Spleen (tissue), 11 donors: ENCODE results near the gene RRP12. TPM values are rescaled to one million over a fixed set of nuclear protein-coding genes. Genes with fewer than 3 reads are reported as not detected.

Source experiments
- DNase-seq: peaks from one replicate; pipeline ENCODE4 v3.0.0-alpha.2; 2020
- H3K27ac ChIP-seq, 8 donors: fragments of 200-600 bp; sonication (generic) in 7 of 8; 1 replicate in 4 of 8; 2 replicates in 4 of 8; pipeline versions ENCODE4 v1.5.0 to v1.8.0; 2016 to 2021; ENCODE audit warnings: inconsistent platforms in 4 of 8, mild to moderate bottlenecking in 4 of 8, moderate library complexity in 1 of 8
- H3K27me3 ChIP-seq, 7 donors: fragments of 200-600 bp; sonication (generic) in 6 of 7; replicated peaks in 1 of 7; 1 replicate in 4 of 7; 2 replicates in 3 of 7; pipeline versions ENCODE4 v1.5.0 to v1.8.0; 2016 to 2021; ENCODE audit warnings: inconsistent platforms in 3 of 7, mild to moderate bottlenecking in 1 of 7
- H3K36me3 ChIP-seq, 6 donors: fragments of 200-600 bp; sonication (generic) in 5 of 6; 1 replicate in 4 of 6; 2 replicates in 2 of 6; pipeline versions ENCODE4 v1.5.0 to v1.8.0; 2016 to 2021; ENCODE audit warnings: inconsistent platforms in 2 of 6
- H3K4me1 ChIP-seq, 6 donors: fragments of 200-600 bp; sonication (generic) in 5 of 6; 1 replicate in 3 of 6; 2 replicates in 3 of 6; pipeline versions ENCODE4 v1.5.0 to v1.8.0; 2016 to 2021; ENCODE audit warnings: inconsistent platforms in 3 of 6
- H3K4me3 ChIP-seq, 8 donors: fragments of 200-600 bp; sonication (generic) in 7 of 8; 1 replicate in 4 of 8; 2 replicates in 4 of 8; pipeline versions ENCODE4 v1.5.0 to v1.8.0; 2016 to 2021; ENCODE audit warnings: inconsistent platforms in 4 of 8, mild to moderate bottlenecking in 4 of 8, moderate library complexity in 2 of 8
- H3K9me3 ChIP-seq, 8 donors: fragments of 200-600 bp; sonication (generic) in 7 of 8; 1 replicate in 4 of 8; 2 replicates in 4 of 8; pipeline versions ENCODE4 v1.5.0 to v1.8.0; 2016 to 2021; ENCODE audit warnings: inconsistent platforms in 4 of 8
- POLR2A ChIP-seq, 3 donors: fragments of 450-650 bp; IDR thresholded peaks; one replicate each; pipeline ENCODE4 v1.5.1; 2017; ENCODE audit warnings: antibody characterized with exemption in 3 of 3, mild to moderate bottlenecking in 1 of 3
- POLR2AphosphoS5 ChIP-seq, 3 donors: sonication (generic); formaldehyde crosslinking; IDR thresholded peaks; one replicate each; pipeline ENCODE4 v1.5.1; 2017; ENCODE audit warnings: antibody characterized with exemption in 3 of 3
- WGBS, 5 donors: extraction: QIAGEN DNeasy Blood & Tissue Kit in 3 of 5; methylation state at CpG; one replicate each; pipeline versions ENCODE4 v1.1.5 to v1.1.7; 2013 to 2018; 5-methylcytosine and 5-hydroxymethylcytosine counted together
- intact Hi-C: fragments of 100-400 bp; cut with DNase I; formaldehyde crosslinking; loops from one replicate; pipeline ENCODE4 v1.15.0; 2023; ENCODE audit warnings: low total_unique reads
- polyA plus RNA-seq, 3 donors: library from polyadenylated mRNA; stranded (reverse); fragments of 200-250 nt; gene quantifications; one replicate each; pipeline ENCODE4 v1.2.1, GENCODE V29; 2013
- total RNA-seq, 7 donors: library from RNA; depleted of rRNA in 3 of 7; stranded (reverse); fragments of >200 nt in 3 of 7; fragmentation: NEBNext Ultra II Directional in 4 of 7; extraction: Animal tissue kit (Norgen Biotek cat#: 25700) in 4 of 7; gene quantifications; one replicate each; pipeline versions ENCODE4 v1.1.0 to v1.2.1, GENCODE V29; 2016 to 2021
- TF ChIP-seq, protein P1 (sequence below), 11 experiments: fragments of 200-600 bp in 7 of 11; fragments of 450-650 bp in 4 of 11; sonication (generic) in 4 of 11; IDR thresholded peaks in 8 of 11; conservative IDR thresholded peaks in 3 of 11; 1 replicate in 7 of 11; 2 replicates in 4 of 11; pipeline versions ENCODE4 v1.4.0 to v1.8.0; 2016 to 2021; ENCODE audit warnings: antibody characterized with exemption in 11 of 11, inconsistent platforms in 4 of 11, mild to moderate bottlenecking in 1 of 11
- donor health status: healthy with polysubstance abuse.
- donor health status: DM: no; HTN: no; CAD: no; lungs with moderate emphysema.
- donor health status: DM: no; HTN: no; CAD: no.
- donor health status: Bipolar disorder and iron deficiency.
- donor health status: healthy.
- donor health status: DM: no; HTN: no; CAD: no.
- donor health status: DM: yes; HTN: yes; CAD: no.

Gene RRP12
- total and polyA plus RNA-seq, 10 donors = 12.3 to 51.4 (median 24.9) TPM

GRCh38 chr10:97356318-97356914 is 44.7 kb downstream of the RRP12 start:
- H3K36me3 ChIP-seq = peaks cover 0 to 59% (median 29%) of the 10 kb centered on the region in 6 donors
- peak; percentile 73 for DNase-seq
- intact Hi-C loops = no loop called here
- TF ChIP-seq, protein P1, sequence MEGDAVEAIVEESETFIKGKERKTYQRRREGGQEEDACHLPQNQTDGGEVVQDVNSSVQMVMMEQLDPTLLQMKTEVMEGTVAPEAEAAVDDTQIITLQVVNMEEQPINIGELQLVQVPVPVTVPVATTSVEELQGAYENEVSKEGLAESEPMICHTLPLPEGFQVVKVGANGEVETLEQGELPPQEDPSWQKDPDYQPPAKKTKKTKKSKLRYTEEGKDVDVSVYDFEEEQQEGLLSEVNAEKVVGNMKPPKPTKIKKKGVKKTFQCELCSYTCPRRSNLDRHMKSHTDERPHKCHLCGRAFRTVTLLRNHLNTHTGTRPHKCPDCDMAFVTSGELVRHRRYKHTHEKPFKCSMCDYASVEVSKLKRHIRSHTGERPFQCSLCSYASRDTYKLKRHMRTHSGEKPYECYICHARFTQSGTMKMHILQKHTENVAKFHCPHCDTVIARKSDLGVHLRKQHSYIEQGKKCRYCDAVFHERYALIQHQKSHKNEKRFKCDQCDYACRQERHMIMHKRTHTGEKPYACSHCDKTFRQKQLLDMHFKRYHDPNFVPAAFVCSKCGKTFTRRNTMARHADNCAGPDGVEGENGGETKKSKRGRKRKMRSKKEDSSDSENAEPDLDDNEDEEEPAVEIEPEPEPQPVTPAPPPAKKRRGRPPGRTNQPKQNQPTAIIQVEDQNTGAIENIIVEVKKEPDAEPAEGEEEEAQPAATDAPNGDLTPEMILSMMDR (IDR thresholded peaks at IDR 0.05 in 8 of 11, conservative IDR thresholded peaks at IDR 0.05 in 3 of 11) = no peak
- peak in 1 of 3 donors; percentile 16 for TF ChIP-seq POLR2AphosphoS5 (IDR thresholded peaks at IDR 0.05)
- H3K27ac ChIP-seq = peak overlapping the region in 7 of 8 donors; percentile 73 to 91 (median 79)
- peaks cover 10 to 55% (median 27%) of the 10 kb centered on the region in 6 donors for H3K4me1 ChIP-seq
- 61 to 70% (median 65%) methylated on average over 6 of the region's 6 CpGs for WGBS, 5 donors
- H3K27me3 ChIP-seq = no peaks in the 10 kb centered on the region
- peak overlapping the region in 1 of 8 donors; percentile 52 for H3K4me3 ChIP-seq
- H3K9me3 ChIP-seq = no peaks in the 10 kb centered on the region

DNA sequence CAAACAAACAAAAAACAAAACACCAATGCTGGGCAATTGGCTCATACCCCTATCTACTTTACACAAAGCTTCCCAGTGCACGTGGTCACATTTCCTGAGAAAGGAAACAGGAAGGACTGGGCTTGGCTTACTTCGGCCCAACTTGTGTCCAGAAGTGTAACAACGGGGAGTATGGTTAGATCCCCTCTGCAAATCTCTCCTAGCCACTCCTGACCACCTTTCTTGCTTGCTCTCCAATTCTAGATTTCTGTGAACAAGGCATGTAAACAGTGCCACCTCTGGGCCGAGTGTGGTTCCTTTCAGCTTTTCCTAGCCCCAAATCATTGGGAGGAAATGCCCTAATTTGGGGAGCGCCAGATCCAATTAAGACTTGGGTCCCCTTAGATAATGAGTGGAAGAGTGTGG is 45.6 kb downstream of the RRP12 start:
- H3K27me3 ChIP-seq = no peaks in the 10 kb centered on the region
- TF ChIP-seq POLR2AphosphoS5 (IDR thresholded peaks at IDR 0.05) = peak in 1 of 3 donors; percentile 71
- TF ChIP-seq POLR2A (IDR thresholded peaks at IDR 0.05) = no peak
- TF ChIP-seq, protein P1 (IDR thresholded peaks at IDR 0.05 in 8 of 11, conservative IDR thresholded peaks at IDR 0.05 in 3 of 11) = peak in 8 of 11 experiments; percentile 20 to 58 (median 46)
- intact Hi-C loops = no loop called here
- peak overlapping the region in 1 of 8 donors; percentile 52 for H3K4me3 ChIP-seq
- no peak for DNase-seq
- peaks cover 10 to 51% (median 27%) of the 10 kb centered on the region in 6 donors for H3K4me1 ChIP-seq
- WGBS, 5 donors = 33 to 47% (median 37%) methylated on average over 5 of the region's 5 CpGs
- H3K9me3 ChIP-seq = no peaks in the 10 kb centered on the region
- H3K27ac ChIP-seq = peak overlapping the region in 7 of 8 donors; percentile 73 to 91 (median 79)
- H3K36me3 ChIP-seq = peaks cover 0 to 54% (median 28%) of the 10 kb centered on the region in 6 donors

- intact Hi-C loops = no loop called here
- TF ChIP-seq POLR2AphosphoS5 (IDR thresholded peaks at IDR 0.05) = peak in 1 of 3 donors; percentile 78
- TF ChIP-seq, protein P1 (IDR thresholded peaks at IDR 0.05 in 8 of 11, conservative IDR thresholded peaks at IDR 0.05 in 3 of 11) = no peak
- Histone ChIP-seq H3K27ac (peak overlapping the region in 7 of 8 donors; percentile 73 to 91 (median 79)), H3K27me3 (no peaks in the 10 kb centered on the region), H3K9me3 (no peaks in the 10 kb centered on the region), H3K4me1 (peaks cover 10 to 51% (median 27%) of the 10 kb centered on the region in 6 donors), H3K4me3 (peak overlapping the region in 1 of 8 donors; percentile 52), H3K36me3 (peaks cover 0 to 52% (median 20%) of the 10 kb centered on the region in 6 donors)
- DNase-seq = peak; percentile 84
- 39 to 85% (median 55%) methylated on average over 4 of the region's 4 CpGs for WGBS, 5 donors
These were observed 47.2 kb downstream of the RRP12 start for GRCh38 chr10:97353945-97354344.

DNA sequence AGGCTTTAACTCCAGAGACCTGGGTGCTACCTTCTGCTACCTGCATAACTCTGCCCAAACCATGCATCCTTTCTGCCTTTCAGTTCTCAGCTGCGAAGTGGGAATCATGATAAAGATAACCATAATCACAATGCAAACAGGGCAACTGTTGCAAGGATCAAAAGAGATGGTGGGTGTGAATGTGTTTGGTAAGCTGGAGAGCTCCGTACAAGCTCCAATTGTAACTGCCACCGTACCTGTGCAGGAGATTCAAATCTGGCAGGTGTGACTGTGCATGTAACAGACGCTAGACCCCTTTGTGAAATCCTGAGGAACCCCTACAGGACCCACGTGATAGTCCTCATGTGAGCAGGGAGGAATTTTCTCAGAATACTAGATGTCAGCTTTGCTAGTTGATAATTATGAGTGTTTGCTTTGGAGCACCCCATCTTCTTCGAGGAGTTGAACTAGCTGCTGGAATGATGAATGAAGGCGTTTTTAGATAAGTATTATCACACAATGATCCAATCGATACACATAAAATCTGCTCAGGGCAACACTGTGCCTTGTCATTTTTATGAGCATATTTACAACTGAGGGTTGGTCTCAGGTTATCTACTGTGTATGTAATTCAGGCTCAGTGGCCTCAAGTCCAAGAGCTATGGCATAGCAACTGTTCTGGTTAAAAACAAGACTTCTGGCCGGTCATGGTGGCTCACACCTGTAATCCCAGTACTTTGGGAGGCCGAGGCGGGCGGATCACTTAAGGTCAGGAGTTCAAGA is 51.2 kb downstream of the RRP12 start:
- Histone ChIP-seq H3K4me3 (no peak overlapping the region), H3K36me3 (peaks cover 0 to 18% (median 0%) of the 10 kb centered on the region in 6 donors), H3K27me3 (no peaks in the 10 kb centered on the region), H3K27ac (peak overlapping the region in 1 of 8 donors; percentile 4), H3K4me1 (peaks cover 0 to 24% (median 7%) of the 10 kb centered on the region in 6 donors), H3K9me3 (no peaks in the 10 kb centered on the region)
- DNase-seq = no peak
- 86 to 95% (median 94%) methylated on average over 12 of the region's 12 CpGs for WGBS, 5 donors
- TF ChIP-seq POLR2AphosphoS5 (IDR thresholded peaks at IDR 0.05) = no peak
- TF ChIP-seq, protein P1 (IDR thresholded peaks at IDR 0.05 in 8 of 11, conservative IDR thresholded peaks at IDR 0.05 in 3 of 11) = no peak
- TF ChIP-seq POLR2A (IDR thresholded peaks at IDR 0.05) = no peak
- intact Hi-C loops = no loop called here
